ENCODE data around the gene PNCK.

PNCK gene

DNA sequence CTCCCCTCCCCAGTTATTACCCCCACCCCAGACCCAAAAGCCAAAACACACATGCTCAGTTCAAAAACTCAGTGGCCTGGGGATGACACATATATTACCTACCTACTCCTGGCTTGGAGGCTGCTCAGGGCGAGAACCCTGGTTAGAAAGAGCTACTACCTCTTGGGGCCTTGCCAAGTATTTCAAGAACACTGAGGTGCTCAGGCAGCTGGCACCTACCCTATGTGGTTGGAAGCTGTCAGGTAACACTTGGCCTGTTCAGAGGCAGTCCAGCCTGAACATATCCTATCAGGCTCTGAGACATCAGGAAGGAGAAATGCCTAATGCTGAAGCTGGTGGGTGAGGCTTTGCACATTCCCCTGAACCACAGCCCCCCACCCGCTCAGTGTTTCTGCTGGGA lies 45.6 kb upstream of the PNCK start:
- TF ChIP-seq TEAD4 (IDR thresholded peaks at IDR 0.05) (no peak), FOXM1 (IDR thresholded peaks at IDR 0.05; ENCODE audit: borderline replicate concordance, low read depth) (no peak), CEBPB (IDR thresholded peaks at IDR 0.05) (no peak), YY1 (IDR thresholded peaks at IDR 0.05; ENCODE audit: low read depth) (no peak), CREB1 (IDR thresholded peaks at IDR 0.05; ENCODE audit: low read depth) (no peak), EP300 (IDR thresholded peaks at IDR 0.05; ENCODE audit: borderline replicate concordance) (no peak), NFIC (IDR thresholded peaks at IDR 0.05) (no peak)
- TF ChIP-seq, protein P1, sequence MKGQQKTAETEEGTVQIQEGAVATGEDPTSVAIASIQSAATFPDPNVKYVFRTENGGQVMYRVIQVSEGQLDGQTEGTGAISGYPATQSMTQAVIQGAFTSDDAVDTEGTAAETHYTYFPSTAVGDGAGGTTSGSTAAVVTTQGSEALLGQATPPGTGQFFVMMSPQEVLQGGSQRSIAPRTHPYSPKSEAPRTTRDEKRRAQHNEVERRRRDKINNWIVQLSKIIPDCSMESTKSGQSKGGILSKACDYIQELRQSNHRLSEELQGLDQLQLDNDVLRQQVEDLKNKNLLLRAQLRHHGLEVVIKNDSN (IDR thresholded peaks at IDR 0.05) = no peak
- TF ChIP-seq, protein P2, sequence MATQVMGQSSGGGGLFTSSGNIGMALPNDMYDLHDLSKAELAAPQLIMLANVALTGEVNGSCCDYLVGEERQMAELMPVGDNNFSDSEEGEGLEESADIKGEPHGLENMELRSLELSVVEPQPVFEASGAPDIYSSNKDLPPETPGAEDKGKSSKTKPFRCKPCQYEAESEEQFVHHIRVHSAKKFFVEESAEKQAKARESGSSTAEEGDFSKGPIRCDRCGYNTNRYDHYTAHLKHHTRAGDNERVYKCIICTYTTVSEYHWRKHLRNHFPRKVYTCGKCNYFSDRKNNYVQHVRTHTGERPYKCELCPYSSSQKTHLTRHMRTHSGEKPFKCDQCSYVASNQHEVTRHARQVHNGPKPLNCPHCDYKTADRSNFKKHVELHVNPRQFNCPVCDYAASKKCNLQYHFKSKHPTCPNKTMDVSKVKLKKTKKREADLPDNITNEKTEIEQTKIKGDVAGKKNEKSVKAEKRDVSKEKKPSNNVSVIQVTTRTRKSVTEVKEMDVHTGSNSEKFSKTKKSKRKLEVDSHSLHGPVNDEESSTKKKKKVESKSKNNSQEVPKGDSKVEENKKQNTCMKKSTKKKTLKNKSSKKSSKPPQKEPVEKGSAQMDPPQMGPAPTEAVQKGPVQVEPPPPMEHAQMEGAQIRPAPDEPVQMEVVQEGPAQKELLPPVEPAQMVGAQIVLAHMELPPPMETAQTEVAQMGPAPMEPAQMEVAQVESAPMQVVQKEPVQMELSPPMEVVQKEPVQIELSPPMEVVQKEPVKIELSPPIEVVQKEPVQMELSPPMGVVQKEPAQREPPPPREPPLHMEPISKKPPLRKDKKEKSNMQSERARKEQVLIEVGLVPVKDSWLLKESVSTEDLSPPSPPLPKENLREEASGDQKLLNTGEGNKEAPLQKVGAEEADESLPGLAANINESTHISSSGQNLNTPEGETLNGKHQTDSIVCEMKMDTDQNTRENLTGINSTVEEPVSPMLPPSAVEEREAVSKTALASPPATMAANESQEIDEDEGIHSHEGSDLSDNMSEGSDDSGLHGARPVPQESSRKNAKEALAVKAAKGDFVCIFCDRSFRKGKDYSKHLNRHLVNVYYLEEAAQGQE (IDR thresholded peaks at IDR 0.05; ENCODE audit: low read depth) = no peak

DNA sequence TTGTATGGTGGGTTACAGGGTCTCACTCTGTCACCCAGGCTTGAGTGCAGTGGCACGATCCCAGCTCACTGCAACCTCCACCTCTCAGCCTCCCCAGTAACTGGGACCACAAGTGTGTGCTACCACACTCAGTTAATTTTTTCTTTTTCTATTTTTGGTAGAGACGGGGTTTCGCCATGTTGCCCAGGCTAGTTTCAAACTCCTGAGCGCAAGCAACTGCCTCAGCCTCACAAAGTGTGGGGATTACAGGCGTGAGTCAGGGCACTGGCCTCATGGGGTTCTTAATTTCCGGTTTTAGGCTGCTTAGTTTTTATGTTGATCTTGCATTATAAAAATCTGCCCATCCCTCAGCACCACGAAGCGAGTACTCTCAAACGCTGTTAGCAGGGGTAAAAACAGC lies 43.8 kb upstream of the PNCK start:
- TF ChIP-seq EP300 (IDR thresholded peaks at IDR 0.05; ENCODE audit: borderline replicate concordance) (no peak), NFIC (IDR thresholded peaks at IDR 0.05) (no peak), FOXM1 (IDR thresholded peaks at IDR 0.05; ENCODE audit: borderline replicate concordance, low read depth) (no peak), ZBTB7A (IDR thresholded peaks at IDR 0.05; ENCODE audit: low read depth) (no peak), RAD21 (IDR thresholded peaks at IDR 0.05; ENCODE audit: low read depth) (no peak), CREB1 (IDR thresholded peaks at IDR 0.05; ENCODE audit: low read depth) (no peak), TAF1 (IDR thresholded peaks at IDR 0.05; ENCODE audit: low read depth) (no peak)
- TF ChIP-seq, protein P1 (IDR thresholded peaks at IDR 0.05) = no peak

DNA sequence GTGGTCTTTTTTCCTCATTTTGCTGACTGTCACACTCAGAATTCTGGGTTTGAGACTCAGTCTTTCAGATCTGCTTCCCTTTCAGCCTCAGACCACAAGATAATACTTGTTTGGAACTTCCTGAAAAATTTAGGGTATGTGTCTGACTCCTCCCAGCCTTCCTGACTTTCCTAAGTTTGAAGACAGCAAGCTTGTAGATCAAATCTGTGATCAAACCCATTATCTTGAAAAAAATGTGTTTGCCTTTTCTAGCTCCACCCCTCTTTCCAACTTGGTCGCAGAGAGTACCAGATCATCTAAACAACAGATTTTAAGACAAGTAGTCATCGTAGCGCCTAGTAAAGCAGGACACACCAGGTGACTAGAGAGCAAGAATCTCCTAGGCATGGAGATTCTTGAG lies 40.6 kb upstream of the PNCK start:
- TF ChIP-seq EGR1 (IDR thresholded peaks at IDR 0.05) = no peak
- TF ChIP-seq TAF1 (IDR thresholded peaks at IDR 0.05; ENCODE audit: low read depth) = no peak
- TF ChIP-seq CREB1 (IDR thresholded peaks at IDR 0.05; ENCODE audit: low read depth) = no peak
- no peak for TF ChIP-seq YY1 (IDR thresholded peaks at IDR 0.05; ENCODE audit: low read depth)
- TF ChIP-seq FOXM1 (IDR thresholded peaks at IDR 0.05; ENCODE audit: borderline replicate concordance, low read depth) = no peak
- TF ChIP-seq, protein P3, sequence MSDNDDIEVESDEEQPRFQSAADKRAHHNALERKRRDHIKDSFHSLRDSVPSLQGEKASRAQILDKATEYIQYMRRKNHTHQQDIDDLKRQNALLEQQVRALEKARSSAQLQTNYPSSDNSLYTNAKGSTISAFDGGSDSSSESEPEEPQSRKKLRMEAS (IDR thresholded peaks at IDR 0.05) = no peak
- TF ChIP-seq, protein P1 (IDR thresholded peaks at IDR 0.05) = no peak
- no peak for TF ChIP-seq ZBTB7A (IDR thresholded peaks at IDR 0.05; ENCODE audit: low read depth)
- TF ChIP-seq, protein P2 (IDR thresholded peaks at IDR 0.05; ENCODE audit: low read depth) = no peak
- no peak for TF ChIP-seq EP300 (IDR thresholded peaks at IDR 0.05; ENCODE audit: borderline replicate concordance)
- no peak for TF ChIP-seq CEBPB (IDR thresholded peaks at IDR 0.05)
- no peak for TF ChIP-seq TEAD4 (IDR thresholded peaks at IDR 0.05)
- no peak for TF ChIP-seq NFIC (IDR thresholded peaks at IDR 0.05)
- TF ChIP-seq TCF12 (IDR thresholded peaks at IDR 0.05; ENCODE audit: low read depth) = no peak
- no peak for TF ChIP-seq RAD21 (IDR thresholded peaks at IDR 0.05; ENCODE audit: low read depth)

DNA sequence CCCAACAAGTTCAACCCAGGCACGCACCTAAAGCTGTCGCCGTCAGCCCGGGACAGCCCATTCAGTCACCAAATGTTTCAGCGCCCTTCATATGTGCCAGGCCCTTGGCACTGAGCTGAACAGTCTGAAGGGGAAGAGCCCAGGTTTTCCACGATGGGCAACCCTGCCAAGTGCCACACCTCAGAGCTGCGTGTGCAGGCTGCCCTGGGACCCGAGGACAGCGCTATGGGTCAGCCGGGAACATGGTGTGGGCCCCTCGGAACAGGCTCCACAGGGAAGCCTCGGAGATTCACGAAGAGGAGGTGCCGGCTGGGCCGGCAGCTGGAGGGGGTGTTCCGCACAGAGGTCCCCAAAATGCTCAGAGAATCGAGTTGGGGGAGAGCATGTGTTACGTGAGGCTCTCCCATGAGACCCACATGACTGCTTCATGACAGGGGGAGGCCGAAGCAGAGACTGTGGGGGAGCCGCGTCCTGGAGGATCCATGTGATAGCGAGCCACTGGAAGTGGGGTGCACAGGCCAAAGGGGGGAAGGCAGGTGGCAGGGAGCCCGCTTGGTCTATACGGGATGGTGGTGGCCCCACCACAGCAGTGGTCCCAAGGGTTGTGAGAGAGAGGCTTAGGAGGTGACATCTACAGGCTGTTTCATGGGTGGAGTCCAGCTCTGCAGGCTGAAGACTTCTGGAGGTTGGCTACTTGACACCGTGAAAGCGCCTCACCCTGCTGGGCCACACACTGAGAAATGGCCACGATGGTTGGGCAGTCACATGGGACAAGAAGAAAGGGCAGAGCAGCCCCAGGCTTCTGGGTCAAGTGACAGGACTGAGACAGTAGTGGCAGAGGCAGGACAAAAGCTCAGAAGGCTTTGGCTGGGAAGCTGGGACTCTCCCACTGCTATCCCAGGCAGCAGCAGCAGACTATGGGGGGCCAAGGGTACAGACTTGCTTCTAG lies 36.4 kb upstream of the PNCK start:
- TF ChIP-seq CREB1 (IDR thresholded peaks at IDR 0.05; ENCODE audit: low read depth) (no peak), EP300 (IDR thresholded peaks at IDR 0.05; ENCODE audit: borderline replicate concordance) (no peak)
- TF ChIP-seq, protein P3 (IDR thresholded peaks at IDR 0.05) = peak; percentile 42; the same call in 1 of the 2 replicates
- TF ChIP-seq, protein P1 (IDR thresholded peaks at IDR 0.05) = peak; percentile 57; the same call in 1 of the 2 replicates

DNA sequence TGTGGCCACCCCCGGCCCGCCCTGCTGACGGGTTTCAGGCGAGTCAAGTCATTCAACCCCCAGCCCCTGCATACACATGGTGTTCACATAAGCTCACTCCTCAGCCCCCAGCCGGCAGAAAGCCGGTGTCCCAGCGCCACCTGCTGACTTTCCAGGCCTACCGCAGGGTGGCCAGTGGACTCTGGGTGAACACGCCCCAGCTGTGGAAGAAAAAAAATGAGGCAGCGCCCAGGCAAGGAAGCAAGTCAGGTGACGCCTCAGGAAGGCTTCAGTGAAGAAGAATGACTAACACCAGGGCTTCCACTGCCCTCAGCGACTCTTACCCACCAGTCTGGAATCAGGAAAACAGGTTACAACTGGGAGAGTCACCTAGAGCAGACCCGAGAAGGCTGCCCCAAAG lies 34.8 kb upstream of the PNCK start:
- TF ChIP-seq RAD21 (IDR thresholded peaks at IDR 0.05; ENCODE audit: low read depth) (peak; percentile 66), TCF12 (IDR thresholded peaks at IDR 0.05; ENCODE audit: low read depth) (no peak), YY1 (IDR thresholded peaks at IDR 0.05; ENCODE audit: low read depth) (no peak), ZBTB7A (IDR thresholded peaks at IDR 0.05; ENCODE audit: low read depth) (no peak)
- TF ChIP-seq, protein P1 (IDR thresholded peaks at IDR 0.05) = peak; percentile 72
